Glutamatergic neuron (in vitro differentiated cells): ENCODE results near the gene MICAL3. TPM values are rescaled to one million over a fixed set of nuclear protein-coding genes. Genes with fewer than 3 reads are reported as not detected.
"Not testable (repeated sequence)": the region's sequence is repeated elsewhere in the genome, so short reads cannot be mapped to it uniquely, and the experiment has no call there.

ENCODE experiments used
- DNase-seq: peaks from one replicate; pipeline ENCODE4 v3.0.0; 2022
- H3K27ac Mint-ChIP-seq: one replicate; pipeline ENCODE4 v1.8.0; 2020; ENCODE audit warnings: mild to moderate bottlenecking, mixed read lengths, inconsistent platforms; ENCODE audit not compliant: unreplicated experiment
- H3K27me3 Mint-ChIP-seq: one replicate; pipeline ENCODE4 v1.8.0; 2020; ENCODE audit warnings: mild to moderate bottlenecking, moderate library complexity, mixed read lengths, inconsistent platforms; ENCODE audit not compliant: unreplicated experiment
- H3K36me3 Mint-ChIP-seq: one replicate; pipeline ENCODE4 v1.8.0; 2020; ENCODE audit warnings: mild to moderate bottlenecking, mixed read lengths, inconsistent platforms; ENCODE audit not compliant: unreplicated experiment
- H3K4me1 Mint-ChIP-seq: one replicate; pipeline ENCODE4 v1.8.0; 2020; ENCODE audit warnings: mild to moderate bottlenecking, low read depth, mixed read lengths, inconsistent platforms; ENCODE audit not compliant: unreplicated experiment
- H3K4me3 Mint-ChIP-seq: one replicate; pipeline ENCODE4 v1.8.0; 2020; ENCODE audit warnings: mild to moderate bottlenecking, mixed read lengths, inconsistent platforms; ENCODE audit not compliant: unreplicated experiment
- H3K9me3 Mint-ChIP-seq: one replicate; pipeline ENCODE4 v1.8.0; 2020; ENCODE audit warnings: mild to moderate bottlenecking, moderate library complexity, mixed read lengths, inconsistent platforms; ENCODE audit not compliant: unreplicated experiment
- CTCF ChIP-seq: fragments of 200-600 bp; sonication (generic); IDR thresholded peaks from one replicate; pipeline ENCODE4 v1.5.0; 2021; ENCODE audit not compliant: partially characterized antibody, unreplicated experiment
- total RNA-seq: library from RNA; stranded (reverse); fragmentation: NEBNext Ultra II Directional; extraction: Animal tissue kit (Norgen Biotek cat#: 25700); gene quantifications from one replicate; pipeline ENCODE4 v1.2.1, GENCODE V29; 2021; ENCODE audit not compliant: unreplicated experiment

The MICAL3 gene
- total RNA-seq, 1 donor from 2014 or later: 132 TPM

DNA sequence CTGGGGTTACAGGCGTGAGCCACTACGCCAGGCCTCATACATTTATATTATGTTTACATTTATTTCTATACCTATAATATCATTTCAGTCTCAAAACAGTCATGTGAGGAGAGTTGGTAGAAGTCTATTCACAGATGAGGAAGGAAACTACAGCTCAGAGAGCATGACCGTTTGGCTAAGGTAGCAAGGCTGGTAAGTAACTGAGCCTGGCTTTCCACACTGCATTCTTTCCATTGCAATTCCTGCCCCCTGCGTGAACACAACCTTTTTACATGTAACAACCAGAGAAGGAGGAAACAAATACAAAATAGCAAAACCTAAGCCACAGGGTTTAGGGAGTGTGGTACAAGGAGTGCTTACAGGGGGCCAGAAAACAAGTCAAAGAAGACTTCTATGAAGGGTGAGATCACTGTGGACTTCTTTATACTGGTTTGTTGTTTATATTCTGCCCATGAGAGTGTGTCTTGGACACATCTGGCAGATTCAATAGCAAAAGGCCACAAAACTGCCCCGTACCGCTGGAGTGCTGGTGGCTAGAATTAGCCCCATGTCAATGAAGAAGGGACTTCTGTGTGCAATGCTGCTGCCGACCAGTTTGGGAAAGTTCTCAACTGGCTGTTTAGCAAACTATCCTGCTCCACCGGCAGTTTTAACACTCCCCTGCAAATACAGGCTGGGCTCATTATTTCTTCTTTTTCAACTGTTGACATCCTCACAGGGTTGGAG, 19.0 kb downstream of the MICAL3 start:
- peaks cover 9% of the 10 kb centered on the region for H3K27me3 Mint-ChIP-seq

DNA sequence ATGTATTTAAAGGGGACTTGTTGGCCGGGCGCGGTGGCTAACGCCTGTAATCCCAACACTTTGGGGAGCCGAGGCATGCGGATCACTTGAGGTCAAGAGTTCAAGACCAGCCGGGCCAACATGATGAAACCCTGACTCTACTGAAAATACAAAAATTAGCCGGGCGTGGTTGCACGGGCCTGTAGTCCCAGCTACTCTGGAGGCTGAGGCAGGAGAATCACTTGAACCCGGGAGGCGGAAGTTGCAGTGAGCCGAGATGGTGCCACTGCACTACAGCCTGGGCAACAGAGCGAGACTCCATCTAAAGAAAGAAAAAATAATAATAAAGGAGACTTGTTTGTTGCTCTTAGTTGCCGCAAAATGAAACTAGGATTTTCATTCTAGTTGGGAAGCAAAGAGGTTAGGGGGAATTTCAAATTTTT, 22.5 kb downstream of the MICAL3 start:
- H3K27me3 Mint-ChIP-seq, H3K36me3 Mint-ChIP-seq, DNase-seq: not testable (repeated sequence)
- H3K27ac Mint-ChIP-seq: peak overlapping the region; percentile 99
- peaks cover 12% of the 10 kb centered on the region for H3K9me3 Mint-ChIP-seq
- peak overlapping the region; percentile 91 for H3K4me3 Mint-ChIP-seq
- peaks cover 21% of the 10 kb centered on the region for H3K4me1 Mint-ChIP-seq

More for the DNA sequence above, 19.0 kb downstream of the MICAL3 start:
- TF ChIP-seq CTCF: no peak
- no peak for DNase-seq
- Mint-ChIP-seq H3K27ac (no peak overlapping the region), H3K9me3 (peaks cover 11% of the 10 kb centered on the region), H3K36me3 (no peaks in the 10 kb centered on the region), H3K4me3 (no peak overlapping the region), H3K4me1 (peaks cover 5% of the 10 kb centered on the region)

- H3K4me3 Mint-ChIP-seq: peak overlapping the region; percentile 91
- peaks cover 12% of the 10 kb centered on the region for H3K9me3 Mint-ChIP-seq
- peaks cover 21% of the 10 kb centered on the region for H3K4me1 Mint-ChIP-seq
- peaks cover 7% of the 10 kb centered on the region for H3K27me3 Mint-ChIP-seq
- peak overlapping the region; percentile 99 for H3K27ac Mint-ChIP-seq
- no peak for TF ChIP-seq CTCF
- H3K36me3 Mint-ChIP-seq: no peaks in the 10 kb centered on the region
- DNase-seq: peak; percentile 90
Observed at GRCh38 chr22:18001040-18001893, 23.1 kb downstream of the MICAL3 start.

DNA sequence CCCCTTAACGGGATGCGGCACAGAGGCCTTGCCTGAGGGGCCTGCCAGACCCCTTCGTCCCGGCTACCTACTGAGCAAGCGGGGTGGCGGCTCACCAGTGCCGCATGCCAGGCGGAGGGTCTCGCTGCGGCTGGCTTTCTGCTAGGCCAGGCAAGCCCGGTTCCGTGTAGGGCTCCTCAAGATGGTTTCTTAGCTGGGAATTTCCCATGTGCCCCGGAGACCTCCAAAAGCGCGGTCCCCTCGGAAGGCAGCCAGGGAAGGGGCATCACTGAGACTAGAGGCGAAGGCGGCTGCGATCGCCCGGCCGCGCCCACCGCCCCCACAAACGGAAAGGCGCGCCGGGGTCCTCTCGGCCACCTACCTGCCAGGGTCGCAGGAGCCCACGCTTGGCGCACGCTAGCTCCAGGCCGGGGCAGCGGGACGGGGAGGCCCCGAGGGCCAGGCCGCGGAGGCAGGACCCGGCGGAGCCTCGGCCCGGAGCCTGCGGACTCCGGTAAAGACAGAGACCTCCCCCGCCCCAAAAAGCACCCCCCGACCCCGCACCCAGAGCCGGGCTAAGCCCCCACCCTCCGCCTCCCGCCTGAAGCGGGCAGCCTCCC, 23.8 kb downstream of the MICAL3 start:
- Mint-ChIP-seq H3K27ac (no peak overlapping the region), H3K27me3 (peaks cover 7% of the 10 kb centered on the region), H3K4me3 (peak overlapping the region; percentile 91), H3K36me3 (no peaks in the 10 kb centered on the region), H3K9me3 (peaks cover 12% of the 10 kb centered on the region), H3K4me1 (peaks cover 18% of the 10 kb centered on the region)
- peak; percentile 40 for DNase-seq
- TF ChIP-seq CTCF: no peak

GRCh38 chr22:17999851-18000250, 24.5 kb downstream of the MICAL3 start:
- Mint-ChIP-seq H3K9me3 (peaks cover 12% of the 10 kb centered on the region), H3K27me3 (peaks cover 7% of the 10 kb centered on the region), H3K27ac (peak overlapping the region; percentile 50), H3K4me1 (peaks cover 21% of the 10 kb centered on the region), H3K36me3 (no peaks in the 10 kb centered on the region), H3K4me3 (peak overlapping the region; percentile 91)
- DNase-seq: no peak
- TF ChIP-seq CTCF: no peak
